Left hindlimb (tissue), 1 donor: Measurements from ENCODE around the gene NALCN.

Source experiments
- DNase-seq: peaks from one replicate; pipeline ENCODE4 v3.0.0-alpha.2; 2018

Gene NALCN

DNA sequence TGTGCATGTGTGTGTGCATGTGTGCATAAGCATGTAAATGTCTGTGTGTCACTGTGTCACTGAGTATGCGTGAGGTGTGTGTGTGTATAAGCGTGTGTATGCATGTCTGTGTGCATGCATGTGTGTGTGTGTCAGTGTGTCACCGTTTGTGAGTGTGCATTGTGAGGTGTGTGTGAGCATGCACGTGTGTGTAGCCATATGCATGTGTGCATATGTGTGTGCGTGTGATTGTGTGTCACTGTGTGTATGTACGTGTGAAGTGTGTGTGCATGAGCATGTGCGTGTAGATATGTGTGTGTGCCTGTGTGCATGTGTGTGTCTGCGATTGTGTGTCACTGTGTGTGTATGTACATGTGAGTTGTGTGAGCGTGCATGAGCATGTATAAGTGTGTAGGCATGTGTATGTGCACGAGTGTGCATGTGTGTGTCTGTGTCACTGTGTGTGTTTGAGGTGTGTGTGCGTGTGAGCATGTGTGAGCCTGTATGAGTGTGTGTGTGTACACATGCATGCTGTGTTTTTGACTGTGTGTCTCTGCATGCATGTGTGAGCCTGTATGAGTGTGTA lies 144.5 kb downstream of the NALCN start:
- no peak for DNase-seq

DNA sequence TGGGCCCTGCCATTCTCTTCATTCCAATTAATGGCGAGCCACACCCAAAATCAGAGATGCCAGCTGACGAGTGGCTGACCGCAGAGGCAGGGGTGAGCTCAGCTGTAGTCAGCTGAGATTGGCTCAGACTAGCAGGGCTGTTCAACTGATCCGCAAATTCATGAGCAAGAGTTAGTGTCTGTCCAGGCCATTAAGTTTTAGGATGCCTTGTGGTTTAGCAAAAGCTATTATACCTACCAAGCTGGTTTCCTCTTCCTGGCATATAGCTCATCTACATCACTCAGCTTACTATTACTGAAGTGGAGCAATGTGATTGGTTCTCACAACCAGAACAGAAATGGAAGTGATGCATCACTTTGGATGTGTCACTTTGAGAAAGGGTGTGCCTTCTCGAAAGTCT lies 148.7 kb downstream of the NALCN start:
- no peak for DNase-seq

DNA sequence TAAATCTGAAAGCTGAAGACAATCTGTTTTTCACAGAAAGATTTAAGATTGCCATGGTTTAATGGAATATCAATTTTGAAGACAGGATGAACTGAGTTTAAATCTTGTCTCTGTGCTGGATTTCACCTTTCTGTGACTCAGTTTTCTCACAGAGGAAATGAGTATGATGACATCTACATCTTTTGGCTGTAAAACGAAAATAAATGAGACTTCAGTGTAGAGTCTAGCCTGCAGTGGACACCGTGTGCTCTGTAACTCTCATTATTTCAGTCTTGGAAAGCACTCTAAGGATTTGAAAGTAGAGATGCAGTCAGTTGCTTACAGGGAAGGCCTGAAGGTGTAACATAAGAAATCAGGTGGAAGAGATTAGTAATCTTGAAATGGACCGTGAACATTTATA lies 150.4 kb downstream of the NALCN start:
- no peak for DNase-seq

DNA sequence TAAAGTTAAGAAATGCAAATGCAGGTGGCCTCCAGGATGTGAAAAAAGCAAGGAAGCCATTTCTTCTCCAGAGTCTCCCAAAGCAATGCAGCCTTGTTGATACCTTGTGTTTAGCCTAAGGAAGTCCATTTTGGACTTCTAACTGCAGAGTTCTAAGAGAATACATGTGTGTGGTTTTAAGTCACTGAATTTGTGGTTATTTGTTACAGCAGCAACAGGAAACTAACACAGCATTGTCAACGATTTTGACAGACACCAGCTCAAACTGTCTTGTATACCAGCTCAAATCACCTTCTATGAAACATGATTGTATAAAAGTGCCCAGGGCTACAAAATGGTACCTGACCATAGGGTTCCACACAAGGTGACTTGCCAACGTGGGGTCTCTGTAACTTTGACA lies 151.4 kb downstream of the NALCN start:
- no peak for DNase-seq

GRCh38 chr13:101262306-101262705 lies 154.0 kb downstream of the NALCN start:
- no peak for DNase-seq

GRCh38 chr13:101258509-101258908 lies 157.8 kb downstream of the NALCN start:
- DNase-seq: no peak

GRCh38 chr13:101258071-101258470 lies 158.2 kb downstream of the NALCN start:
- DNase-seq: no peak

GRCh38 chr13:101248739-101249514 lies 167.4 kb downstream of the NALCN start:
- DNase-seq: no peak

- no peak for DNase-seq
These were observed 173.6 kb downstream of the NALCN start for GRCh38 chr13:101242720-101243119.

GRCh38 chr13:101238555-101238954 lies 177.8 kb downstream of the NALCN start:
- DNase-seq: no peak

GRCh38 chr13:101231751-101232428 lies 184.4 kb downstream of the NALCN start:
- no peak for DNase-seq

GRCh38 chr13:101230271-101230890 lies 185.9 kb downstream of the NALCN start:
- DNase-seq: no peak

GRCh38 chr13:101219609-101220265 lies 196.6 kb downstream of the NALCN start:
- DNase-seq: no peak

- DNase-seq: no peak
These were observed 197.8 kb downstream of the NALCN start for GRCh38 chr13:101218484-101218883.

- no peak for DNase-seq
These were observed 199.2 kb downstream of the NALCN start for GRCh38 chr13:101217086-101217485.

DNA sequence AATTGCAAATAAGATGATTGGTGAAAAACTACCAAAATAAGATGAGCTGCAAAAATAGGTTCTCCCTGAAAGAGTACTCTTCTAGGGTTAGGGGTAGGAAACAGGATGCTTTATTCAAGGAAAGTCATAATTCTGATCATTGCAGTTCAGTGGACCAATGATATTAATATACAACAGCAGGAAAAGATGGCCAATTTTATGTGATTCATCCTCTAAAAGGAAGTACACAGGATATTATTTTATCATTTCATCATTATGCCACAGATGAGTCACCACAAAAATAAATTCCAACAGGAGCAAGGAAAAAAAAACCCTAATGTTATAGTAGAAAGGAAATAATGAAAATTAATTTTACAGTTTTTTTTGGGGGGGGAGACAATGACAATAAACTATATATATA lies 205.0 kb downstream of the NALCN start:
- no peak for DNase-seq

DNA sequence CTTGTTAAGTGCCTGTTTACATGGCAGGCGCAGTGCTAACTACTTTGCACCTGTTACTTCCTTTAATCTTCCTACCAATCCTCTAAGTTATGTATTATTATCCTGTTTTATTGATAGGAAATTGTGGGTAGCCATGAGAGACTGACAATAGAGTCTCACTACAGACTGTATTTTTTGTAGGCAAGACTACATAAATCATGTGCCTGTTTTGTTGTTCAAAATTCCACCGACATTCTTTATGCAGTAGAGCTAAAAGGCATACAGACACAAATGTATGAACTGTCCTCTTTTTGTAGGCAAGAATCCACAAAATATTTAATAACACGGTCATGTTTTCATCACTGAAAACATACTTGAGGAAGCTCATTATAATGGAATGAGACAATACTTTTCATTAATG lies 205.5 kb downstream of the NALCN start:
- DNase-seq: no peak

GRCh38 chr13:101209206-101209893 lies 207.0 kb downstream of the NALCN start:
- DNase-seq: no peak

DNA sequence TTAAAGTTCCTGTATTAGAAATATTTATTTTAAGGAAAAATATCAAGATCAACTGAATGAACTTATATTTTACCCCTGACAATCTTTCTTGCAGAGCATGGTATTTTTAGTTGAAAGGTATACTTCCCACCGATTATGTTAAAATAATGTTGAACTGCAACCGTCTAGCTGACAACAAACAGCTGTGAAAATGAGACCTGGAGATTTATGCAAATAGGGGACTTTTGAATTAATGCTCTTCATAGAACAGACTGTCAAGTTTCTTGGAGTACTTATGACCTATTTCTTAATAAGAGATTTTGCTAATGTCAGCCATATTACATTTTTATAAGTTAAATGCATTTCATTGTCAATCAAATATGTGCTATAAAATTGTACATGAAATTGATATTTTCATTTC lies 210.9 kb downstream of the NALCN start:
- no peak for DNase-seq

GRCh38 chr13:101204270-101205020 lies 211.9 kb downstream of the NALCN start:
- DNase-seq: no peak

DNA sequence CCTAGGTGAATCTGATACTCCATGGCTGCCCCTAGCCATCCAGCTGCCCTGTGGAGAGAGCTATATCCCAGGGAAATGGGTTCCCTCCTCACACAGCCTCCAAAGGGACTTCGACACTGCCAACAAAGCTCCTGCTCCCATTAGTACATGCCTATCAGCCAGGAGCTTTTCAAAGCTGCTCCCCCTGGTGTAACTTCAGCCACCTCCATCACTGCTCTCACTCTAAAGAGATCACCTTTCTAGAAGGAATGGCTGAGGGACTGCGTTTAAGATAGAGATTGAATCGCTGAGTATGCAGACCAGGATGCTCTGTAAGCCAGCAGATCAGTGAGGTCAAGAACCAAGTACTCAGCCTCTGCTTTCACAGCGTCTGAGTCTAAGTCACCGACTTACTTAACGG lies 213.7 kb downstream of the NALCN start:
- no peak for DNase-seq

- DNase-seq: no peak
These were observed 225.3 kb downstream of the NALCN start for GRCh38 chr13:101190976-101191375.
